ENCODE results near the gene HNRNPA3.

- no peak for TF ChIP-seq EGR1 (IDR thresholded peaks at IDR 0.05)
- TF ChIP-seq TAF1 (IDR thresholded peaks at IDR 0.05; ENCODE audit: low read depth) = no peak
- TF ChIP-seq CEBPB (IDR thresholded peaks at IDR 0.05) = no peak
- no peak for TF ChIP-seq CREB1 (IDR thresholded peaks at IDR 0.05; ENCODE audit: low read depth)
- no peak for TF ChIP-seq EP300 (IDR thresholded peaks at IDR 0.05; ENCODE audit: borderline replicate concordance)
- no peak for TF ChIP-seq REST (IDR thresholded peaks at IDR 0.05; ENCODE audit: low read depth)
- no peak for TF ChIP-seq MAX (IDR thresholded peaks at IDR 0.05)
These were observed 17.4 kb upstream of the HNRNPA3 start for GRCh38 chr2:177195194-177195593.
